DMS153 treated with DMSO at 0.1 percent for 48 hours (cell line): ENCODE data around the gene RNF44.
"Not testable (repeated sequence)": the region's sequence is repeated elsewhere in the genome, so short reads cannot be mapped to it uniquely, and the experiment has no call there.

Experiments
- DNase-seq: peaks from one replicate; lab custom pipeline; 2025; ENCODE audit not compliant: unreplicated experiment; lab: John Stamatoyannopoulos, UW

The RNF44 gene

DNA sequence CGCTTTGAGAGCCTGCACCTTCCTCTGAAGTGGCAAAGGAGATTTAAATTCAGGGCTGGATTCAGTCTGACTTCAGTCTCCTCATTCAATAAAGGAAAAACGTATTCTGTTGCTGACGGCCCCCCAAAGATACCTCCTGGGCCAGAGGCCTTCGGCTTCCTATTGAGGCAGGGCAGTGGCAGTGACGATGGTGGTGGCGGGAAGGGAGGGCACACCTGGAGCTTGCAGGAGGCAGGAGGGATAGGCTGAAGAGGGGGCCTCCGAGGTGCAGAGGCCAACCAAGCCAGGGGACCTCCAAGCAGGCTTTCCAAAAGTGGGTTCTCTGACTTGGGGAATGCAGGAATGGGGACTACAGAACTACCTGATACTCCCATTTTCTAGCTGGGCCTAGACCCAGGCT is 15.9 kb downstream of the RNF44 start:
- no peak for DNase-seq

DNA sequence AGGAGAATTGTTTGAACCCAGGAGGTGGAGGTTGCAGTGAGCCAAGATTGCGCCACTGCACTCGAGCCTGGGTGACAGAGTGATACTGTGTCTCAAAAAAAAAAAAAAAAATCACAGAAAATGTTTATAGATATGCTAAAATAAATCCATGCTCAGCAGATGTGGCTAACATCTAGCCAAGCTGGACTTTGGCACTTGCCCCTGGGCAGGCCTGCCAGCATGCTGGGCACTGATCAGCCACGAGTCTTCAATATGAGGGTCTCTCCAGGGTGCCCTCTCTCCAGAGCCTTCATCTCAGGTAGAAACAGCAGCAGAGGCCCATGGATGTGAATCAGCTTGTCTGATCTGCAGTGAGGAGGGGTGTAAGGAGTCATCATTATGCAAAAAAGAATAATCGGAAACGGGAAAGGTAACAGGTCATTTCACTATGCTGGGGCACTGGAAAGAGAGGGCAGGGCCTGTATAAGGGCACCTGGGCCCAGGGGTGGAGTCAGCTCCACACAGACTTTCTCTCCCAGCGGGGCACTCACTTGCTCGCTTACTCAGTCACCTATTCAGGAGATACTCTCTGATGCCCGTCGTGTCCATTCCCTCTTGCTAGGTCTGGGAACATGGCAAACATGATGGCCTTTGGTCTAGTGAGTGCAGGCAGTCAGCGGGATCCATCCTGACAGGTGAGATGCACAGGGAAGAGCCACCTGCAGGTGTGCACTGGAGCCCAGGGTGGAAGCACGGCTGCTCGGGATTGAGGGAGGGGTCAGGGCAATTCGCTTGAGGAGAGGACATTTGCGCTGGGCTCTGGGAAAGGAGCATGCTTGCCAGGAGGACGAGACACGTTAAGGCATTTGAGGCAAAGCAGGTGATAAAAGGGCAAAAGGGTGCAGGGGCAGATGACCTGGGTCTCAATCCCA is 17.1 kb downstream of the RNF44 start:
- DNase-seq: no peak

DNA sequence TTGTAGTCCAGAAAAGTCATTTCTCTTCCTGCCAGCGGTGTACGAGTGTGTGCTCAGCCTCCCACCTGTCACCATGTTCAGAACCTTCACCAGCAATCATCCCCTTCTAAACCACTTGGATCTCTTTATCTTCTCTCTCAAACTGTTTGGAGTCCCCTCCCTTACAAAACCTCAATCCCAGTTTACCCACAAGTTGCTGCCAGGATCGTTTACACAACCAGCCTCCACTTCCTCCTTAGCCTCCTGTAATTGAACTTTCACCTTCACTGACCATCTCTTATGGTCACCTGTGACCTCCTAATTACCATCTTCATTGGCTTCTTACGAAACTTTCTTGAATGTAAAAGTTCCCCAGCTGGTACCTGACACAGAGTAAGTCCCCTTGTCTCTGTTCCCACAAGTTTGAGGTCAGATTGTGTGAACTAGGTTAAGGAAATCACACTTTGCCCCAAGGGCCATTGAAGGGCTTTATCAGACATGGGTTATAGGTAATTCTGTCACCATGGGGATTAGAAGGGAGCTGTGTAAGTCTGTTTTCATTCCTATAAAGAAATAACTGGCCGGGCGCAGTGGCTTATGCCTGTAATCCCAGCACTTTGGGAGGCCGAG is 20.0 kb downstream of the RNF44 start:
- no peak for DNase-seq

DNA sequence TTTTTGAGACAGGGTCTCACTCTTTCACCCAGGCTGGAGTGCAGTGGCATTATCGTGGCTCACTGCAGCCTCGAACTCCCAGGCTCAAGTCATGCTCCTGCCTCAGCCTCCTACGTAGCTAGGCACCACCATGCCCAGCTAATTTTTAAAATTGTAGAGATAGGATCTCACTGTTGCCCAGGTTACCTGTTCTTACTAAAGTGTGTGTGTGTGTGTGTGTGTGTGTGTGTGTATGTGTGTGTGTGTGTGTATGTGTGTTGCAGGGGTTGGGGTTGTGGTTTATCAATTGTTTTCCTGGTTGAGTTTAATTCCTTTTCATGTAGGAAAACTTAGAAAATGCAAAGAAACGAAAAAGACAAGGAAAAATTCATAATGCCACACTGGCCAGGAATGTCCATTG is 21.8 kb downstream of the RNF44 start:
- no peak for DNase-seq

DNA sequence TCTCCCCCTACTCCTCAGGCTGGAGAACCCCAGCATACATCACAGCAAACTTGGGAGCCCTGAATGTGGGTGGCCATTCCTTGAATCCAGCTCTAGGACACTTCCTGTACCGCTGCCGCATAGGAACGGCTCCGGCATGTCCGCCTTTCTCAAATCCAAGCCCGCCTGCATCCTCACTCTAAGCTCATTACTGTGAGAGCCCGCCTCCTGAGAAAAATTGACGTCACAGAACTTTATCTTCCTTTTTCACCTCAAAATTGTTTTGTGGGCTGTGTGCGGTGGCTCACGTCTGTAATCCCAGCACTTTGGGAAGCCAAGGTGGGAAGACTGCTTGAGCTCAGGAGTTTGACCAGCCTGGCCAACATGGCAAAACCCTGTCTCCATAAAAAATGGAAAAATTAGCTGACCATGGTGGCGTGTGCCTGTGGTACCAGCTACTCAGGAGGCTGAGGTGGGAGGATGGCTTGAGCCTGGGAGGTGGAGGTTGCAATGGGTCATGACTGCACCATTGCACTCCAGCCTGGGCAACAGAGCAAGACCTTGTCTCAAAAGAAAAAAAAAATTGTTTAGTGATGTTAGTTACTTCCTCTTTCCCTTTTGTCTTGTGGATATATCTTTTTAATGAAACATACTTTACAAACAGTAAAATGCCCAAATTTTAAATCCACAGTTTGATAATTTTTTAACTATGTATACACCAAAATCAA is 22.8 kb downstream of the RNF44 start:
- no peak for DNase-seq

DNA sequence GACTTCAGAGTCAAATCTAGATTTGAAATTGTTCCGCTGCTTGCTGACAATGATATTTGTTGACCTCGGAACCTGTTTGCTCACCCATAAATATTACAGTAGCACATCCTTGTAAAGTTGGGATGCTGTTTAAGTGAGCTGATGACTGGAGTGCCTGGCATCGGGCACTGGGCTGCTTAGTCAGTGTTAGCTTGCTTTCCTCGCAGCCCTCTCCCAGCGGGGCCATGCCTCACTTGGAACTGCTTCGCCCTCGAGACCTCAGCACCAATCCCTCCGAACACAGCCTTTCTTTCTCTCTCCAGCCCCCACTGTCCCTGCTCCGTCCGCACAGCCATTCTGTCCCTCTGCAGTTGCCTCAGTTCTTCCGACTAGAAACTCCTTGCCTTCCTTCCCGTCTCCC is 23.4 kb downstream of the RNF44 start:
- no peak for DNase-seq

DNA sequence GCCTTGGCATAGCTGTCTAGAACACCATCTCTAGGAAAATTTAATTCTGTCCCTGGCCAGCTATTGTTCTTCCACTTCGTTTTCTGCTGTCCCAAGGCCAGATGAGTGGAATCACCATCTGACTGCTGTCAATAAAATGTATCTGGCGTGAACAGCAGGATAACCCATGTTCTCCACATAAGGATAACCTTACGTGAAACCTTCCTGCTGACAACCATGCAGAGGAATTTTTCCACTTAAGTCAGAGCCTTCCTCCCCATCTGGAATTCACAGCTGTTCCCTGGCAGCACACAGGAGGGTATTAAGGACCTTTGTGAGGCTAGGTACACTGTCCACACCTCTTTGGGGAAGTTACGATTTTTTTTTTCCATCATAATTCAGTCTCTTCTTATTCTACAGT is 28.6 kb downstream of the RNF44 start:
- DNase-seq: no peak

DNA sequence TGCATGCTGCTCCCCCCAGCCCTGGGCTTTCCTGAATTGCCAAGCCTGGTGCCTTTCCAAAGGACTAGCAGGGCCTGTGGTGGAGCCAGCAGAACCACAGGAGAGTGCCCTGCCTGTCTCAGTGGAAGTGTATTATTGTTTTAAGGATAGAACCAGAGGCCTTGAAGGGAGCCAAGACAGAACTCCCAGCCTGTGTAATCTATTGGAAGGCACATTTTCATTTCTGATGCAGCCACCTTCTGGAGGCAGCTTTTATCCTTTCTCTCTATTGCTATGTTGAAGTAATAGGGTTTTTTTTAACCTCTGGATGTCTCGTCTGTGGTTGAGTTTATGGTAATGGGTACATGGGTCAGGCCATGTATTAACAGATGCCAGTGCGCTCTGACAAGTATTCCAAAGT is 29.3 kb downstream of the RNF44 start:
- DNase-seq: no peak

DNA sequence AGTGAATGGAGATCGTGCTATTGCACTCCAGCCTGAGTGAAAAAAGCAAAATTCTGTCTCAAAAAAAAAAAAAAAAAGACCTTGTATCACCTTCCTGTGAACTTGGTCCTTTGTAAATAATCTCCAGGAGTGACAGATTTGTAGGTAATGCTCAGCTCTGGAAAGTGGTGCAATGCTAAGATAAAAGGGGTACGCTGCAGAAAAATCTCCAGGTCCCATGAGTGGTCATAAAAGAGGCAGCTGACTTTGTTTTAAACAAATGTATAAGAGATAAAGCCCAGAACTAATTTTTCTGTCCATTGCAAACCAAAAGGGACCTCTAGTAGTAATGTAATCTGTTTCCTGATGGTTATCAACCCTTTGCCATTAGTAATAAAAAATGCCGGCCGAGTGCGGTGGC is 33.7 kb downstream of the RNF44 start:
- no peak for DNase-seq

DNA sequence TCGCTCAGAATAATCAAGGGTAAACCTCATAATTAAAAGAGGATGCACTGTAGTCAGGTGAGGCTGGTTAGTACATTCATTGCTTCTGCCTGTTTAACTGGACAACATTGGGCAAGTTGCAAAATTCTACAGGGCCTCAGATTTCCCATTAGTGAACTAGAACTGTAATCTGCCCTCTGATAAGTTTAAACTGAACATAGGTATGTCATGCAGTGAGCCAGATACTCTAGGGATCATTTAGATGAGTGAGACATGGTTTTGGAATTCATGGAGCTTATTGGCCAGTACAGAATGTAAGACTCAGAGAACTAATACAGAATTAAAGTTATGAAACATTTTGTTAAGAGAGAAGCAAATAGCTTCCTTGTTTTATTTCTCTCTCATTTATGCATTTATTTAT is 35.9 kb downstream of the RNF44 start:
- DNase-seq: no peak

DNA sequence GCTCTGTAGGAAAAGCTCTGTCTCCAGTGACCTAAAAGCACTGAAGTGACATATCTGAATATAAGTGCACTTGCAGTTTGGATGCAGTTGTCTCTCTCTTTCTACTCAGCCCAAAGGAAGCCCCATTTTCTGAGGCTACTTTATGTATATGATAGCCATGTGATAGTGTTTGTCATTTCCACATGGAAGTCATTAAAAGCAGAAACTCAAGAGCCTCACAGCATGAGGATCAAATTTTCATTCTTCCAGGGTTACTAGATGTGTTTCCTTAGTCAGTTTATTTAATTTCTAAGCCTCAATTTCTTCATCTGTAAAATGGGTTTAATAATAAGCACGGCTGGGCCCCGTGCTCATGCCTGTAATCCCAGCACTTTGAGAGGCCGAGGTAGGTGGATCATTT is 36.7 kb downstream of the RNF44 start:
- DNase-seq: no peak

DNA sequence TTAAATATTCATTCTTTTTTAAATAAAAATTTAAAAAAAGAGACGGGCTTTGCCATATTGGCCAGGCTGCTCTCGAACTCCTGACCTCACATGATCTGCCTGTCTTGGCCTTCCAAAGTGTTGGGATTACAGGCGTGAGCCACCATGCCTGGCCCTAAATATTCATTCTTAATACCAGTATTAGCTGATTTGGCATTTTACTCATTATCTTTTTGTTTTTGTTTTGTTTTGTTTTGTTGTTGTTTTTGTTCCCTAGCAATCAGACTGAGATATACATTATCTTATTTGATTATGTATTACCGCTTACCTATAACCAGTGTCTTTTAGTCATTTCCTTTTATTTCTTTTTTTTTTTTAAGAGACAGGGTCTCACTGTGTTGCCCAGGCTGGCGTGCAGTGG is 37.9 kb downstream of the RNF44 start:
- no peak for DNase-seq

DNA sequence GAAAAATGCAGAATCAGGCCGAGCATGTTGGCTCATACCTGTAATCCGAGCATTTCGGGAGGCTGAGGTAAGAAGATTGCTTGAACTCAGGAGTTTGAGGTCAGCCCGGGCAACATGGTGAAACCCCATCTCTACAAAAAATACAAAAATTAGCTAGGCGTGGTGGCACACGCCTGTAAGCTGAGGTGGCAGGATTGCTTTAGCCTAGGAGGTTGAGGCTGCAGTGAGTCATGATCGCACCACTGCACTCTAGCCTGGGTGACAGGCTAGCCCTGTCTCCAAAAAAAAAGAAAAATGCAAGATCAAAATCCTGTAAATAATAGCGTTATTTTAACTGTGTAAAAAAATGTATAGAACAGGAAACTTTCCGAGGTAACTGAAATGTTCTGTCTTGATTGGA is 39.4 kb downstream of the RNF44 start:
- no peak for DNase-seq

DNA sequence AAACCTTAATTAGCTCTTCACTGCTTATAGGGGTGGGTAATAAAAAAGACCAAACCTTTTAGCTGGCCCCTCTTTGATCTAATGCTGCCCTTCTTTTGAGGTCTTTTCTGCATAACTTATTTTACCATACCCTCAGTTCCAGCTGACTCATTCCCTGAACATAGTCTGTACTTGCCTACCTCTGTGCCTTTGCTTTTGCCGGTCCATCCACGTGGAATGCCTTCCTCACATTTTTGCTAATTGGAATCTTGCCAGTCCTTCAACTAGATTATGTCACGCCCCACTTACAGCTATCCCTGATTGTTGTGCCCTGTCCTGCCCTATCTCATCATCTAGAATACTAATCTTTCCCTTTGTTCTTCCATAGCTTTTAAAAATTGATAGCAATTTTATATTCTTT is 44.8 kb downstream of the RNF44 start:
- DNase-seq: no peak

DNA sequence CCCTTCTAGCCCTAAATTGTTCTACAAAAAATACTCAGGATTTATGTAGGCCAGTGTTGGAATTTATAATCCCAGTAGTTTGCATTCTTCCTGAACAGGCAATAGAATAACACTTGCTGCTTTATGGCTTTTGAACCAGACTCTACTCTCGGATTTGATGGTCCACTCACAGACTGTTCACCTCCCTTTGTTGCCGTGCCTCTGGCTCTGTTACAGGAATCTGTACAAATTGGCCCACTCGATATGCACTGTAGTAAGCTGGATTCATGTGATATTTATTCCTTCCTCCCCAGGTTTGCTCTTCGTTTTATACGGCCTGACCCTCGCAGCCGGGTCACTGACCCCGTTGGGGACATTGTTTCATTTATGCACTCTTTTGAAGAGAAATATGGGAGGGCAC is 45.3 kb downstream of the RNF44 start:
- DNase-seq: no peak

DNA sequence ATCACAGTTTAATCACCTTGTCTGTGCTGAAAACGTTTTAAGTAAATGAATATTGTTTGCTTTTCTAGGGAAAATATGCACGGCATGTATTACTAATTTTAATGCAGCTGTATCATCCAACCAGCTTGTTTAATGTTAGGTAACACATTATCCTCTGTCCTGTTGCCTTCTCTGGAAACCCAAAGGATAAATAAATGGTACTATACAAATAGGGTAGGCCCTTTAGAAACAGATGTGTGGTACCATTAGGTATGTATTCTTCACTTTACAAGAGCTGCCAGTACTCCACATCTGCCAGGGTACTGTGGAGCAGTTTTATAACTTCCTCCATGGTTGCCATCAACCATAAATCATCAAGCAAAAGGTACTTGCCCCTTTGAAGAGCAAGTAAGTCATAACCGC is 46.1 kb downstream of the RNF44 start:
- no peak for DNase-seq

DNA sequence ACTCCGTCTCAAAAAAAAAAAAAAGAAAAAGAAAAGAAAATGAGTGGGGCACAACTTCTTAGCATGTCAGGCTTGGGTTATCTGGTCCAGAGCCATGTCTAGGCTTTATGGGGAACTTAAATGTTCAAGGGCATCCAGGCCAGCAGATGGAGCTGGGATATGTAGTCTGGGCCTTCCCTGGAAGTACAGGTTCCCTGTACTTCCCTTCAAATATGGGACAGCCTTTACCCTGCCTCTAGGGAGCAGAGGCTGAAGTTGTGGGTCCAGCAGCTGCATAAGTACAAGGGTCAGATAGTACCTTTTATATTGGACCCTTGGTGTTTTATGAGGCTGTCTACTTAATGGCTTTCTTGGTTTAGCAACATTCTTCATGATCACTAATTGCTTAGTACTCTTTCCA is 46.9 kb downstream of the RNF44 start:
- DNase-seq: no peak

DNA sequence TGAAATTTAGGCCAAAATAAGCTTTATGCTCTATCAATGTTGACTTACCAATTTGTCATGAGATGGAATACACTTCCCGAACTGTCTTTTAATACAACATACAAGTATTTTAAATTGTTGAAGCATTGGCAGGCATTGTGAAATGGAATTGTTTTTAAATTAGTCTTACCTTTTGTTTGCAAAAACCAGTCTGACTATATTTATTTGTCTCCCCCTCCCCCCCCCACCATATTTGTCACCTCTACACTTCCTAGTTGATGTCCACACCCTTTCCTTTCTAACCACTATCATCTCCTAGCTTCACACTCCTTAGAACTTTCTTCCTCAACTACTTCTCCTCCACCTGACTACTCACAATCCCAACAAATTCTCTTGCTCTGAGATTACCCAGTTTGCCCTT is 48.1 kb downstream of the RNF44 start:
- DNase-seq: no peak

DNA sequence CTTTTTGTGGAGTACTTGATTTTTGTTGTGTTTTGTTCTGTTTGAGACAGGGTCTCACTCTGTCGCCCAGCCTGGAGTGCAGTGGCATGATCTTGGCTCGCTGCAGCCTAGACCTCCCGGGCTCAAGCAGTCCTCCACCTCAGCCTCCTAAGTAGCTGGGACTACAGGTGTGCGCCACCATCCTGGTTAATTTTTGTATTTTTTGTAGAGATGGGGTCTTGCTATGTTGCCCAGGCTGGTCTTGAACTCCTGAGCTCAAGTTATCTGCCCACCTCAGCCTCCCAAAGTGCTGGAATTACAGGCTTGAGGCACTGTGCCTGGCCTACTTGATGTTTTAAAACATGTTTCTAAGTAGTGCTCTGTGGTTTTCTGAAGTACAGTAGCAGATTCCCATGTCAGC is 50.0 kb downstream of the RNF44 start:
- not testable (repeated sequence) for DNase-seq

DNA sequence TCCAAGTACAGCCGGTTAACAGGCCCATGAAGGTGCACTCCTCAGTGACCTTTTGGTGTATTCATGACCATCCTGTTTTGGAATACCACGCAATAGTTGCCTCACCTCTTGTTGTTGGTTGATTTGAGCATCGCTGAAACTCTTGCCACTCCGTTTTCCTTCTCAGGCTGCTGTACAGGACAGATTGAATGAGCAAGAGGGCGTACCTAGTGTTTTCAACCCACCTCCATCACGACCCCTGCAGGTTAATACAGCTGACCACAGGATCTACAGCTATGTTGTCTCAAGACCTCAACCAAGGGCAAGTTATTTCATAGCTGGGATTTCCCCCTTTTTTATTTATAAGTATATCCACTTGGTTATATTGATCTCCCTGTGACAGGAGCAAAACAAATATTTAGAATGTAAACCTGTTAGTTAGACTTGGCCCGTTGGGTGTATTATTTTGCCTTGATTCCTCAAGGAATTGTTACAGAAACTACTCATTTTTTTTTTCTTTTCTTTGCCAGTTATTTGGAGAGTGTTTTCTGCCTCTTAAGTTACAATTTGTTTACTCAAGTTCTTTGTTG is 50.9 kb downstream of the RNF44 start:
- no peak for DNase-seq

DNA sequence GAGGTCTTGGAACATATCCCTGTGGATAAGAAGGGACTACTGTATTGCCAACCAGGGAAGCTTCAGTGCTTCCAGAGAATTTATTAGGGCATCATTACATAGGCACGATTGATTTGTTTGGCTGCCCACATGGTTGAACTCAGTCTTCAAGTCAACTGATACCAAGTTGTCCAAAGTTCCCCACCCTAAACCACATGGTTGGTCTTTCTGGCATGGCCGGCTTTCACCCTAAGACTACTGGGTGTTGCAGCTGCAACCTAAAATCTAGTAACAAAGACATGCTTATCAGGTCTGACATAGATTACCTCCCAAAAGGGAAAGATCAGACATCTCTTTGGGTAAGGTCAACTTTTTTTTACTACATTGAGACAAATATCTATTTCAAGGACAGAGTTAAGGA is 52.0 kb downstream of the RNF44 start:
- DNase-seq: no peak

DNA sequence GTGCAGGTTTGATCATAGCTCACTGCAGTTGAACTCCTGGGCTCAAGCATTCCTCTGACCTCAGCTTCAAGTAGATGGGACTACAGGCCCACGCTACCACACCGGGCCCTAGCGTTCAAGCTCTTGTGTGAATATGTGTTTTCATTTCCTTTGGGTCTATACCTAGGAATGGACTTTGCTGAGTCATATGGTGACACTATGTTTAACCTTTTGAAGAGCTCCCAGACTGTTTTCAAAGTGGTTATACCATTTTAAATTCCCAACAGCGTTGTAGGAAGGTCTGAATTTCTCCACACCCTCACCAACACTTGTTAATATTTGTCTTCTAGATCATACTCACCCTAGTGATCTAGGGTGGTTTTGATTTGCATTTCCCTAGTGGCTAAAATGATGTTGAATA is 55.5 kb downstream of the RNF44 start:
- no peak for DNase-seq
